ENCODE measurements around the gene C14orf93.

- TF ChIP-seq CTCF (IDR thresholded peaks at IDR 0.05; ENCODE audit: low read depth, low read length, poor library complexity, severe bottlenecking): no peak
- no peak for TF ChIP-seq EZH2phosphoT487 (IDR thresholded peaks at IDR 0.05; ENCODE audit: borderline replicate concordance, low read length)
These were observed at the start of gene C14orf93 for GRCh38 chr14:23009939-23010726.
